ENCODE measurements around the gene GLRA2.

DNA sequence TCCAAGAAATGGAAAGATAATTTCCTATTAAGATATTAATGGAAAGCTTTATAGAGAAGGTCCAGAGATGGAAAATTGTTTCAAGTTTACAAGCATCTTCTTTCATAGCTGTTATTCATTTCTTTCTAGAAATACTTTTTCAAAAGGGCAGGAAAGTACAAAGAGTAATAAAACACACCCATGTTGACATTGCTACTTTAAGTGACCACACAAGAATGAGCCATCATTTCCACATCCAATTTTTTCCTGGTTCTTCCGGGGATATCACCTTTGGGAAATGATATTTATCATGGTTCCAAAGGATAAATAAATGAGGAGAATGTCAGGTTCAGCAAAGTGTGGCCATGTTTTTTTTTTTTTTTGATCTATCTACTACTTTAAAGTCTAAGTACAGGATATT is 4.5 kb downstream of the GLRA2 start:
- TF ChIP-seq, protein P1, sequence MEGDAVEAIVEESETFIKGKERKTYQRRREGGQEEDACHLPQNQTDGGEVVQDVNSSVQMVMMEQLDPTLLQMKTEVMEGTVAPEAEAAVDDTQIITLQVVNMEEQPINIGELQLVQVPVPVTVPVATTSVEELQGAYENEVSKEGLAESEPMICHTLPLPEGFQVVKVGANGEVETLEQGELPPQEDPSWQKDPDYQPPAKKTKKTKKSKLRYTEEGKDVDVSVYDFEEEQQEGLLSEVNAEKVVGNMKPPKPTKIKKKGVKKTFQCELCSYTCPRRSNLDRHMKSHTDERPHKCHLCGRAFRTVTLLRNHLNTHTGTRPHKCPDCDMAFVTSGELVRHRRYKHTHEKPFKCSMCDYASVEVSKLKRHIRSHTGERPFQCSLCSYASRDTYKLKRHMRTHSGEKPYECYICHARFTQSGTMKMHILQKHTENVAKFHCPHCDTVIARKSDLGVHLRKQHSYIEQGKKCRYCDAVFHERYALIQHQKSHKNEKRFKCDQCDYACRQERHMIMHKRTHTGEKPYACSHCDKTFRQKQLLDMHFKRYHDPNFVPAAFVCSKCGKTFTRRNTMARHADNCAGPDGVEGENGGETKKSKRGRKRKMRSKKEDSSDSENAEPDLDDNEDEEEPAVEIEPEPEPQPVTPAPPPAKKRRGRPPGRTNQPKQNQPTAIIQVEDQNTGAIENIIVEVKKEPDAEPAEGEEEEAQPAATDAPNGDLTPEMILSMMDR (IDR thresholded peaks at IDR 0.05; ENCODE audit: low read depth, low read length, missing input control): no peak
- TF ChIP-seq, protein P2, sequence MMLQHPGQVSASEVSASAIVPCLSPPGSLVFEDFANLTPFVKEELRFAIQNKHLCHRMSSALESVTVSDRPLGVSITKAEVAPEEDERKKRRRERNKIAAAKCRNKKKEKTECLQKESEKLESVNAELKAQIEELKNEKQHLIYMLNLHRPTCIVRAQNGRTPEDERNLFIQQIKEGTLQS (IDR thresholded peaks at IDR 0.05): no peak
- no peak for TF ChIP-seq RAD21 (IDR thresholded peaks at IDR 0.05)
